ENCODE measurements around the gene SIGLEC9.

SIGLEC9 gene

DNA sequence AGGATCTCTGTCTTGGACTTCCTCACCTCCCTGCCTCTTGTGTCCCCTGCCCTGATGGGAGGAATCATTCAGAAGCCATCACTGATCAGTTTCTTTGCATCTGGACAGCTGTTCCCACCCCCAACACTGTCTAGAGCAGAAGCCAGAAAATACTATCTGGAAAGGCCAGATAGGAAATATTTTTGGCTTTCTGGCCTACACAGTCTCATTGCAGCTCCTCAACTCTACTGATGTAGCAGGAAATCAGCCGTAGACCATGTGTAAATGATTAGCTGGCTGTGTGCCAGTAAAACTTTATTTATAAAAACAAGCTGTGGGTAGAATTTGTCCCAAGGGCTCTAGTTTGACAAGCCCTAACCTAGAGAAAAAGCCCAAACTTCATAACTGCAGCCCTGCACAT is 23.0 kb downstream of the SIGLEC9 start:
- no peak for DNase-seq

- DNase-seq, result no peak
These were observed 23.9 kb downstream of the SIGLEC9 start for GRCh38 chr19:51148580-51148979.

DNA sequence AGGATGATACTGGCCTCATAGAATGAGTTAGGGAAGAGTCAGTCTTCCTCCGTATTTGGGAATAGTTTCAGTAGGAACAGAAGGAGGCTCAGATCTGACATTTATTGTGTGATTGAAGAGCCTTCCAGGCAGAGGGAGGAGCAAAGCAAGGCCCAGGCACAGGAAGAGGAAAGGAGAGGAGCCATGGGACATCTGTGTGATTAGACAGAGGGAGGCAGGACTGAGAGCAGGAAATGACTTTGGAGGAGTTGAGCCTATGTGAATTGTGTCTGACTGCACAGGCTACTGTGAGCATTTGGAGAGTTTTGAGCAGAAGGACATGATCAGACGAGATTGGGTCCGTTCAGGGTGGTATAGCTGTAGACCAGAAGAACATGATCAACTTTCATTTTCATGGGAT is 25.9 kb downstream of the SIGLEC9 start:
- DNase-seq, result no peak

DNA sequence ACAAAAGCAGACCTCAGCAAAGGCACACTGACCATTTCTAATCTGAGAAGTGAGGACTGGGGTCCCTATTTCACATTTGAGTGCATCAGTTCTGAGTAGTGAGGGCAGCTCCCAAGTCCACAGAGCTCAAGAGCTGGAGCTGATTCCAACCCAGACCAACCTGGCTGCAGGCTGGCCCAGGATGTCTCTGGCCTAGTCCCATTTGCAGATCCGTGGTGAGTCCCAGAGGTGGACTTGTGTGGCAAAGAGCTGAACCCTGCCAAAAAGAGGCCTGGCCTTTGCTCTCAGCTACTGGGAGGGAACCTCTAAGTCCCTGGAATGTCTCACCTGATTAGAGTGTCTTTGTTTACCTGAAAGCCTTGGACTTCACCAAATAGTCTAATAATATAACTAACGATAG is 32.0 kb downstream of the SIGLEC9 start:
- no peak for DNase-seq

DNA sequence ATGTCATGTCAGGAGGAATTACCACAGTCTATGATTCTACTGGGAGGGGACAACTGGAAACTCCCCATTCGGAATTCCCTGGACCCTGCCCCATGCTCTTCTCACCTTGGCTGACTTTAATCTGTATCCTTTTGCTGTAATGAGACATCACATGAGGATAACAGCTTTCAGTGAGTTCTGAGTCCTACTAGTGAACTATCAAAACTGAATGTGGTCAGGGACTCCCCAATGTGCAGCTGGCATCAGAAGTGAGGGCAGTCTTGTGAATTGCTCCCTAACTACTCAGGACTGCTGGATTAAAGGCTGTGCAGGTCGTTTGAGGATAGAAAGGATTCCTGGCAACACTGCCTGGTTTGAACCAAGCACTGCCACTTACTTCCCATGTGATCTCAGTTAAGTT is 32.6 kb downstream of the SIGLEC9 start:
- no peak for DNase-seq

- peak; percentile 78 for DNase-seq
These were observed 33.9 kb downstream of the SIGLEC9 start for GRCh38 chr19:51158474-51159129.

DNA sequence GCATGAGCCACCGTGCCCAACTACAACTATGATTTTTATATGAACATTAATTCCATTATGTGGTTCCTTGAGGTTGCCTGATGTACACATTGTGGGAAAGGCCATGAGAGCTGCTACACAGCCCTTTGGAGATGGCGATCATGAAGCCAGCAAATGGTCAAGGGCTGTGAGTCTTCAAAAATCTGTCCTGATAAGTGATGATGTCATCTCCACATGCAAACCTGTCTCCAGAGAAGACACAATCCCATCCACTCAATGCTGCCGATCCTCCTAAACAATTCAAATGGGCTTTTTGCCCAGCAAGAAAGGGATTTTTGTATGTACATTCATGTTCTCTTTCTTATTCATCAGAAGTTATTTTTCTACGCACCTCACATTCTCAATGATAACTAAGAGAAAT is 35.0 kb downstream of the SIGLEC9 start:
- no peak for DNase-seq

- DNase-seq, result no peak
These were observed 36.6 kb downstream of the SIGLEC9 start for GRCh38 chr19:51161266-51161665.

DNA sequence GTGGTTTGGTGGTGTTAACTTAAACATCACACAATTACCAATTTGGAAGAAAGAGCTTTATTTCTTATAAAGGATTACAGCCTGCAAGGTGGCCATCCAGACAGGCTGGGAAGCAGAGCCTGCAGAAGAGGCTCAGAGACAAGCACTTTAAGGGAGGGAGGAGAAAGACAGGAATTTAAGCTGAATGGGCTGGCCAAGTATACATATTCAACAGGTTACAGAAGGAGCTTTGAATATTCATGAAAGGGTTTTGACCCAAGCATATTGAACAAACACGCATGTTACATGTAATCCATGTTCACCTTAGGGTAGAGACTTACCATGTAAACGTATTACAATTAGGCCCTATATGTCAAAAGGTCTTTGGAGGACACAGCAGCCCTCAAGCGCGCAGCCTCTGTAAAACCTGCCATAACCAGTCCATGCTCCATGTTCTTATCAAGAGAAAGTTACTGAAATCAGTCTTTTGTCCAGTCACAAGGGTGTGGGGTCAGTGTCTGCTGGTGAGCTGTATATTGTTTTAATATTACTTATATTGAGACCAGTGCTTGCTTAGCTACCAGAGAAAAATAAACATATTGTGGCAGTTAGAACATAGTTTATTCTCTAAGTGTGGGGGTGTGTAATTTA is 37.3 kb downstream of the SIGLEC9 start:
- DNase-seq, result no peak

DNA sequence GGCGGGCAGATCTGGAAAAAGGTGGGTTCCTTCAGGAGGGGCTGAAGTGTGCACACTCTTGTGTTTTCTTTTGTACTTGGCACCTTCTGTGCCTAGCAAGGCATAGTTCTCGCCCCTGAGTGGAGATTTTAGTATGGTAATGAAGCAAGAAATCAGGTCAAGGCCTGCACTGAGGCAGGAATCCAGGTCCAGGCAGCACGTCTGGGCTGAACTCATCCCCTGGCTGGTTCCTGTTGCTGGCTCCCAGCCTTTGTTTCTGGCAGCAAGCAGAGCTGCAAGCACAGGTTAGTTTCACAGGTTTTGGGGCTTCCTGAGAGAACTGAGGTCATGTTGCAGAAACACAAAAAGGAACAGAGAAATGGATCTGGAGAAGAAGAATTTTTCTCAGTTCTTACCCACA is 38.6 kb downstream of the SIGLEC9 start:
- DNase-seq, result no peak

GRCh38 chr19:51164215-51164614 is 39.5 kb downstream of the SIGLEC9 start:
- DNase-seq, result no peak

DNA sequence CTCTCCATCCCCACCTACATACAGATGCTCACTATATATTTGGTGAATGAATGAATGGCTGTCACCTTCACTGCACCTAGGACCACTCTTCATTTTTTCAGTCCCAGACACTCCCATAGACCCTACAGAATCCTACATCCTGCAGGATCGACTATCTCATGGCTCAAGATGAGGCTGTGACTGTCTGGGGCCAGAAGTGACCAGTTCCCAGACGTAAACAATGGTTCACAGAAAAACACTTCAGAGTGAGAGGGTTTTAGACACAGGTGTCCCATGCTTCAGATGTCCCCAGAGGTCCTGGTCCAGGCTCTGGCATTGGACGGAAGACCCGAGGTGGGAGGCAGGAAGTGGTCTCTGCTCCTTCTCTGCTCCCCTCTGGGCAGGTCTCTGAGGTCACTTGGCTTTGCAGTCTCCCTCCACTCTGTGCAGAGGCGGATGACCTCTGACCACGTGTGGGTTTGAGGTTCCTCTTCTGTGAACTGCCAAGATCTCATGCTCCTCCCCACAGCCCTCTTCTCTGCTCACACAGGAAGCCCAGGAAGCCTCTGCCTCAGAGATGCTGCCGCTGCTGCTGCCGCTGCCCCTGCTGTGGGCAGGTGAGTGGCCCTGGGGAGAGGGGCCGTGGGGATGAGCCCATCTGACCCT is 42.3 kb downstream of the SIGLEC9 start:
- no peak for DNase-seq

DNA sequence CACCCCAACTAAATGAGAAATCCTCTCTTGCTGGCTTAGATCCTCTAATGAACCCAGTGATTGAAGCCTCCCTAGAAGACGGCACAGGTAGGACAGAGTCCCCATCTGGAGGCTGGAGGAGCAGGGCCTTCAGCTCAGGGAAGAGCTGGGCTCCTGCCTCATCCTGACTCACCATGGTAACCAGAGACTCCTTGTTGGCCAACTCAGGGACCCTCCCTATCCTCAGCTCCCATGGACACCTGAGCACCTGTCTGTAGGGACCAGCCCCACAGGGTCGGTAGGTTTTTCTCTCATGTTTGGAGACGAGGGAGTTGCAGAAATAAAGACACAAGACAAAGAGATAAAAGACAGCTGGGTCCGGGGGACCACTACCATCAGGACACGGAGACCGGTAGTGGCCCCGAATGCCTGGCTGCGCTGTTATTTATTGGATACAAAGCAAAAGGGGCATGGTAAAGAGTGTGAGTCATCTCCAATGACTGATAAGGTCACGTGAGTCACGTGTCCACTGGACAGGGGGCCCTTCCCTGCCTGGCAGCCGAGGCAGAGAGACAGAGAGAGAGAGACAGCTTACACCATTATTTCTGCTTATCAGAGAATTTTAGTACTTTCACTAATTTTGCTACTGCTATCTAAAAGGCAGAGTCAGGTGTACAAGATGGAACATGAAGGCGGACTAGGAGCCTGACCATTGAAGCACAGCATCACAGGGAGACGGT is 44.0 kb downstream of the SIGLEC9 start:
- no peak for DNase-seq

DNA sequence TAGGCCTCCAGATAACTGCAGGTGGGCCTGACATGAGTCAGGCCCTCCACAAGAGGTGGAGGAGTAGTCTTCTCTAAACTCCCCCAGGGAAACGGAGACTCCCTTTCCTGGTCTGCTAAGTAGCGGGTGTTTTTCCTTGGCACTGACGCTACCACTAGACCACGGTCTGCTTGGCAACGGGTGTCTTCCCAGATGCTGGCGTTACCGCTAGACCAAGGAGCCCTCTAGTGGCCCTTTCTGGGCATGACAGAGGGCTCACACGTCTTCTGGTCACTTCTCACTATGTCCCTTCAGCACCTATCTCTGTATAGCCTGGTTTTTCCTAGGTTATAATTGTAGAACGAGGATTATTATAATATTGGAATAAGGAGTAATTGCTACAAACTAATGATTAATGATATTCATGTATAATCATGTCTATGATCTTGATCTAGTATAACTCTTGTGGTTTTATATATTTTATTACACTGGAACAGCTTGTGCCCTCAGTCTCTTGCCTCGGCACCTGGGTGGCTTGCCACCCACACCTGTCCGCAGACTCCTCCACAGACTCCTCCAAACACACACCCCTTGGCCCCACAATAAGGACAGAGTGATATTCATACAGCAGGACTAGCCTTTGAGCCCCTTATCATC is 44.7 kb downstream of the SIGLEC9 start:
- peak; percentile 71 for DNase-seq

DNA sequence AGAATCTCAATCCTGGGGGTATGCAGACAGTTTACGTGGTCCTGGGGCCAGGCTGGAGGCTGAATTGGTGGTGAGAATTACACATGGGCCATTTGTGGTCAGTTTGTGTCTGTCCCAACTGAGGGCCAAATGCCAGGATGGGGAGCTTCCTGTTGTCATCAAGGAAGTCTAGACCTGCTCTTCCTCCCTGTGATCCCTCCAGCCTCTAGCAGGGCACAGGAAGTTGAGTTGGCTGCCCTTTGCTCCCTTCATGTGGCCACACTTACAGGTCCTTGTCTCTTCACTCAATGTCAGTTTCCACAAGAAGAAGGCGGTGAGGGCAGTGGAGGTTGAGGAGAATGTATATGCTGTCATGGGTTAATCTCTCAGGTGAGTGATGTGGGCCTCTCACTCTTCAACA is 47.5 kb downstream of the SIGLEC9 start:
- DNase-seq, result no peak

DNA sequence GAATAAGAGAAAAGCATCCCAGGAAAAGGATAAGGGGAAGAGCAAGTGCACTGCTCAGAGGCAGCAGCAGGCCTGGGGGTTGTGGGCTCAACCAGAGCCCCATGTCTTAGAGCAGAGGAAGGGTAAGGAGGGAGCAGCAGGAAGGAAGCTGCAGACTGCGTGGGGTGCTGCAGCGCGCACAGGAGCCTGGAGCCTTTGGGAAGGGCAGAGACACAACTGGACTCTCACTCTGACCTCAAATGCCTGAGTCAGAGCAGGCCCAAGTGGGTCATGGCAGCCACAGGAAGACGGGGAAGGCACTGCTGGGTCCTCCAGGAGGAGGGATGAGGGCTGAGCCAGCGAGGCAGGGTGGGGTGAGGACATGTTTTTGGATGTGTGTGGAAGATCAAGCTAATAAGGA is 49.0 kb downstream of the SIGLEC9 start:
- no peak for DNase-seq

GRCh38 chr19:51179256-51179655 is 54.5 kb downstream of the SIGLEC9 start:
- no peak for DNase-seq

All from activated naive CD4-positive, alpha-beta T cell treated with anti-CD3 and anti-CD28 coated beads, Interleukin-2, amount 50 U/mL, for 16 hours (primary cell).